H4 (cell line): ENCODE measurements around the gene CD6. TPM values are rescaled to one million over a fixed set of nuclear protein-coding genes. Genes with fewer than 3 reads are reported as not detected.

Experiments used
- DNase-seq: peaks from one replicate; pipeline ENCODE4 v3.0.0-alpha.2; 2015; ENCODE audit warnings: low spot score
- total RNA-seq: library from RNA; depleted of rRNA; stranded (reverse); fragments of >200 nt; shearing (Covaris generic); gene quantifications from 2 replicates; pipeline ENCODE4 v1.2.3, GENCODE V29; 2014; rRNA removed

The CD6 gene
- not detected in 2 replicates for total RNA-seq

DNA sequence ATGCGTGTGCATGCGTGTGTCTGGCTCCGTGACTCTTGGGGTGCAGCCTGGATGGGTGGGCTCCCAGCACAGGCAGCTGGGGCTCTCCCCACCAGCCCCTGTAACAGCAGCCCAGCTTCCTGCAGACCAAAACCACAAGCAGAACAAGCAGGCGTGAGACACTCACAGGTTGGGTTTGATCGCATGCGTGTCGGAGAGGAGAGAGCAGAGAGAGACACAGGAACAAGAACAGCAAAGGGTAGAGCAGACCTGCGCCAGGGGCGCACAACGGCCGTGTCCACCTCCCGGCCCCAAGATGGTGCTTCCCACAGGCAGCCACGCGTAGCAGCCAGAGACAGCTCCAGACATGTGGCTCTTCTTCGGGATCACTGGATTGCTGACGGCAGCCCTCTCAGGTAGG is at the start of gene CD6:
Gene CD6 (plus strand): TSS at position 161 of the 400 bp plus-strand sequence. CDS start 186 bp downstream, at position 347.
- DNase-seq, result no peak

GRCh38 chr11:60921777-60922335 is 49.6 kb upstream of the CD6 start:
- no peak for DNase-seq

GRCh38 chr11:60922906-60923305 is 48.6 kb upstream of the CD6 start:
- DNase-seq, result no peak

DNA sequence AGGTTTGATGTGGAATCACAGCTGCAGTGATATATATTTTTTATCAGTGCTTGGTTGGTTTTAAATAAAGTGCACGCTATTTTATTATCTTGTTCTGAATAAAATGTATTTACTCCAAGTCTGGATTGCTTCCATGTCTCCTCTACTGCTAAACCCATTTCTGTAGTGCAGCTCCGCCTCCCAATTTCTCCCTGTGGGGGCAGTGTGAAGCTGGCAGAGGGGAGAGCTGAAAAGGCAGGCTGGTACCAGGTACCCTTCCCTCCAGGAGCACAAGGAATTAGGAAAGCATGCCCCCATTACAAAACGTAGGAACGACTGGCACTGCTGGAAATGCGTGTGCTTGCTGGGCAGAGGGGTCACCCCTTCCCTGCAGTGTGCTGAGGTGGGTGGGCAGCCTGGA is 48.2 kb upstream of the CD6 start:
- DNase-seq, result no peak

- DNase-seq, result no peak
Observed at GRCh38 chr11:60923800-60924109, 47.7 kb upstream of the CD6 start.

GRCh38 chr11:60924110-60924905 is 47.2 kb upstream of the CD6 start, which contains the start of gene TMEM132A:
Gene TMEM132A, plus strand, starts transcription at chr11:60924460. Its CDS starts 174 bp downstream, at chr11:60924634.
- DNase-seq, result peak; percentile 69

- no peak for DNase-seq
Observed at GRCh38 chr11:60924906-60925853, 46.3 kb upstream of the CD6 start.

- DNase-seq, result no peak
Observed at GRCh38 chr11:60925868-60926267, 45.6 kb upstream of the CD6 start.

DNA sequence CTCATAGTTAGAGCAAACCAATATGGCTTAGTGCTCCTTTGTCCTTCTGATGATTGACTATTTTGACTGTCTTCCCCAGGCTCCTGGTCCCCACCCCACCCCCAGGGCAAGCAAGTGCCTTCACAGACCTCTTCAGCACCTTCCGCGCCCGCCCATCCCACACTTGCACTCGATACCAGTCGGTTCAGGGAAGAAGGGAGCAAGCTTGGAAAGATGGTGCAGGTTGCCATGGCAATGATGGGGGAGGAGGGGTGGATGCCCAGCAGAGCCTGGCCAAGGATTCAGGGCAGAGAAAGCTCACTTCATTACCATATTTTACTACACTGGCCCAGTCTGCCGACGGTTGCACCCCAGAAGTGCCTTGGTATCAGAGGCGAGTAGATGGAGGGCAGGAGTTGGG is 45.0 kb upstream of the CD6 start:
- no peak for DNase-seq

DNA sequence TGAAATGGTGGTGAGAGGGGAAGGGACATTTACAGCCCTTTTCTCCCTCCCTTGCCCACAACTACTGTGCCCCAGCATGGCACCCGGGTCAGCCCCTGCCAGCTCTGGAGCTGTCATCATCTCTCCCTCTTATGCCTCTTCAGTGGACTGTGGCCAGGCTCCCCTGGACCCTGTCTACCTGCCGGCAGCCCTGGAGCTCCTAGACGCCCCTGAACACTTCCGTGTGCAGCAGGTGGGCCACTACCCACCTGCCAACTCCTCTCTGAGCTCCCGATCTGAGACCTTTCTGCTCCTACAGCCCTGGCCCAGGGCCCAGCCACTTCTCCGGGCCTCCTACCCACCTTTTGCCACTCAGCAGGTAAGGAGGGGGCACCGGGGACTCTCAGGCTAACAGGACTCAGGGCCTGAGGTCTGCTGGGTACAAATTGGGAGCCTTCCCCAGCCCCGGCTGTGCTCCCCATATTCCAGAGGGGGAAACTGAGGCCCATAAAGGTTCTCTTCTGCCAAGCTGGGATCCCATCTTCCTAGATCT is 44.4 kb upstream of the CD6 start:
- no peak for DNase-seq

DNA sequence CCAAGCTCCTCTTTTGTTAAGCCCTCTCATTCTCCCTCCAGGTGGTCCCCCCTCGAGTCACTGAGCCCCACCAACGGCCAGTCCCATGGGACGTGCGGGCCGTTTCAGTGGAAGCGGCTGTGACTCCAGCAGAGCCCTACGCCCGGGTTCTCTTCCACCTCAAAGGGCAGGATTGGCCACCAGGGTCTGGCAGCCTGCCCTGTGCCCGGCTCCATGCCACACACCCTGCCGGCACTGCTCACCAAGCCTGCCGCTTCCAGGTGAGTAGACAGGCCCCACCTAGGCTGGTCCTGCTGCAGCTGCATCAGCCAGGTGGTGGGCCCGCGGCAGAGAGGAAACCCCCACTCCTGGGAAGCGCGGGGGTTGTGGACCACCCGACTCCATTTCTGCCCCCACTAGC is 43.9 kb upstream of the CD6 start:
- no peak for DNase-seq

GRCh38 chr11:60928563-60929001 is 42.9 kb upstream of the CD6 start:
- no peak for DNase-seq

- no peak for DNase-seq
Observed at GRCh38 chr11:60929764-60930163, 41.7 kb upstream of the CD6 start.

GRCh38 chr11:60930394-60930793 is 41.1 kb upstream of the CD6 start:
- no peak for DNase-seq

- no peak for DNase-seq
Observed at GRCh38 chr11:60931917-60932316, 39.6 kb upstream of the CD6 start.

DNA sequence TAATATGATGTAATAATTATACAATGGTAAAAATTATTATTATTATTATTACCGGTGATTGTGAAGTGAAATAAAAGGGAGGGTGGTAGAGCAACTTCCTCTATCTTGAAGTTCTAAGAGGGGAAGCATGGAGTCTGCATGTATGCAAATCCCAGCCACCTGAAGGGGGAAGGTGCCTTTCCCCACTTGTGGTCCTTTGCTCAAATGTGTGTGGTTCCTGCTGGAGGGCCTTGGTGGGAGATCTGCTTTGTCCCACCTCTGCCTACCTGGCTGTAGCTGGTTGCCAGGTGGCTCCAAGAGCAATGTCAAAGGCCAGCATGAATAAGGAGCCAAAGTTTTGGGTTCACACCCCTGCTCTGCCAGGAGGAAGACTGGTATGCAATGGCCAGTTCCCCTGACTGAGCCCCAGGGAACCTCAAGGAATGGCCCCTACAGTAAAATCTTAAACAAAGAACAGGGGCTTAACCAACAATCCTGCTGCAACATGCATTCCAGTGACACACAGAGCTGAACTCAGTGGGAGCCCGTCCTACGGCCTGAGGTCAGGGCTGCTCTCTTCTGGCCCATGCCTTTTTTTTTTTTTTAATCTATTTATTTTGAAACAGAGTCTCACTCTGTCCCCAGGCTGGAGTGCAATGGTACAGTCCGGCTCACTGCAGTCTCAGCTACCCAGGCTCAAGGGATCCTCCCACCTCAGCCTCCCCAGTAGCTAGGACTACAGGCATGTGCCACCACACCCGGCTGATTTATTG is 38.7 kb upstream of the CD6 start:
- DNase-seq, result no peak

DNA sequence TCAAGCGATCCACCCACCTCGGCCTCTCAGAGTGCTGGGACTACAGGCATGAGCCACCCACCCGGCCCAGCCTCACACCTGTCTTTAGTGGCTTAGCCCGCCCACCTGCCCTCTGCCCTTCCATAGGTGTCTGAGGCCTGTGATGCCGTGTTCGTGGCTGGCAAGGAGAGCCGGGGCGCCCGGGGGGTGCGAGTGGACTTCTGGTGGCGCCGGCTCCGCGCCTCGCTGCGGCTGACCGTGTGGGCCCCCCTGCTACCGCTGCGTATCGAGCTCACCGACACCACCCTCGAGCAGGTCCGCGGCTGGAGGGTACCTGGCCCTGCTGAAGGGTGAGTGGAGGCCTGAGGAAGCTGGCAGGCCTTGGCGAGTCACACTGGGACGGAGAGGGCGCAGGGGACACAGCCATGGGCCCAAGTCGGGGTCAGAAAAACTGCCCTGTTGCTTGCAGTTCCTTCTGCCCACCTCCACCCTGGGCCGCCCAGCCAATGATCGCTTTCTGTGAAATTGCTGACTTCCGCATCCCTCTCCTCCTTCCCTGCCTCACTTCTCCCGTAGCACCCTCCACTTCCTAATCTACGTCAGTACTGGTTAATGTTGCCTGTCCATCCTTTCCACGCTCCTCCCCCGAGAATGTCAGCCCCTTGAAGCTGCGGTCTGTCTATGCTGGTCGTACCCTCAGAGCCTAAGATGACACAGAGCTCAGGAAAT is 37.9 kb upstream of the CD6 start:
- no peak for DNase-seq

GRCh38 chr11:60934124-60934789 is 37.2 kb upstream of the CD6 start:
- no peak for DNase-seq

GRCh38 chr11:60934790-60935605 is 36.5 kb upstream of the CD6 start:
- no peak for DNase-seq
